ENCODE results near the gene NXT1. TPM values are rescaled to one million over a fixed set of nuclear protein-coding genes. Genes with fewer than 3 reads are reported as not detected.

The NXT1 gene
- total and polyA plus RNA-seq, 10 of the 15 experiments (the other 5 are each of a cell fraction or from before 2014, with no cell fraction given) = 10.2 to 66.7 (median 44.0) TPM

- no peaks in the 10 kb centered on the region for H4K20me1 ChIP-seq (ENCODE audit: control insufficient read depth, insufficient read depth)
Measured at GRCh38 chr20:23365390-23366165, 15.0 kb downstream of the NXT1 start.

GRCh38 chr20:23366384-23366783, 15.8 kb downstream of the NXT1 start:
- ATAC-seq (no peak), DNase-seq (ENCODE audit: low read depth, low spot score) (no peak)
- SMC1A ChIA-PET (ENCODE audit: uncharacterized antibody, unreplicated experiment) = interaction anchor here (1.3 to 2.3 kb wide), 3 partner anchors 8 to 50 kb away, joined by 5 to 7 read pairs (median 6); no protein-coding TSS in a partner anchor
- 0 out of 2 replicates have a peak, but pooled peaks have one; percentile 38 for TF ChIP-seq SIN3A (IDR thresholded peaks at IDR 0.05; ENCODE audit: low read depth, low read length)
- no peak for TF ChIP-seq TBL1XR1 (IDR thresholded peaks at IDR 0.05; ENCODE audit: low read depth, low read length)
- TF ChIP-seq POLR2AphosphoS2 (IDR thresholded peaks at IDR 0.05; ENCODE audit: low read depth, low read length) = no peak
- 0 out of 2 replicates have a peak, but pooled peaks have one; percentile 42 for TF ChIP-seq MTA2 (IDR thresholded peaks at IDR 0.05; ENCODE audit: low read depth)
- TF ChIP-seq SUPT20H (IDR thresholded peaks at IDR 0.05; ENCODE audit: borderline replicate concordance, control insufficient read depth, low read depth, low read length) = no peak
- TF ChIP-seq USF2 (IDR thresholded peaks at IDR 0.05; ENCODE audit: borderline replicate concordance, low read depth, low read length) = peak; percentile 36; the same call in 1 of the 2 replicates
- peak; percentile 74; the same call in 1 of the 2 replicates for TF ChIP-seq SPI1 (IDR thresholded peaks at IDR 0.05; ENCODE audit: borderline replicate concordance, insufficient read depth, low read depth, low read length)
- no peak for TF ChIP-seq GABPA (IDR thresholded peaks at IDR 0.05; ENCODE audit: low read depth)
- peak in 1 of 2 experiments; percentile 49; a peak in 1 of 4 replicates for TF ChIP-seq BHLHE40 (IDR thresholded peaks at IDR 0.05; ENCODE audit: borderline replicate concordance in 1 of 2, low read depth in 2 of 2, low read length in 1 of 2)
- TF ChIP-seq ATF2 (IDR thresholded peaks at IDR 0.05; ENCODE audit: low read length) = peak; percentile 66; the same call in 1 of the 2 replicates
- TF ChIP-seq SUZ12 (IDR thresholded peaks at IDR 0.05; ENCODE audit: unreplicated experiment) = no peak

More at GRCh38 chr20:23365390-23366165, 15.0 kb downstream of the NXT1 start:
- Histone ChIP-seq H3K4me3 (0 out of 2 replicates have a peak overlapping the region, but pooled peaks have one; percentile 16), H3K79me2 (ENCODE audit: control insufficient read depth, insufficient read depth, low read length) (peaks cover 57% of the 10 kb centered on the region), H3K36me3 (ENCODE audit: control insufficient read depth in 2 of 2, insufficient read depth in 2 of 2, low read length in 1 of 2) (peaks cover 7 to 14% of the 10 kb centered on the region in 2 experiments), H3K9ac (ENCODE audit: control insufficient read depth, insufficient read depth, low read length) (no peak overlapping the region), H3K9me3 (replicated peaks; ENCODE audit: control insufficient read depth, insufficient read depth, low read length) (no peaks in the 10 kb centered on the region), H3K27ac (ENCODE audit: control insufficient read depth, insufficient read depth) (no peak overlapping the region), H3K27me3 (replicated peaks in 1 of 2; ENCODE audit: control insufficient read depth in 2 of 2, insufficient read depth in 2 of 2, low read length in 1 of 2) (no peaks in the 10 kb centered on the region), H3K4me2 (ENCODE audit: control insufficient read depth, insufficient read depth) (peak overlapping the region; percentile 66; the same call in 1 of the 2 replicates), H3K4me1 (ENCODE audit: control insufficient read depth, insufficient read depth, low read length) (peaks cover 23% of the 10 kb centered on the region), H2AFZ (ENCODE audit: control insufficient read depth, low read depth, low read length) (no peak overlapping the region)
- FAIRE-seq = no peak
- TF ChIP-seq POLR2A (IDR thresholded peaks at IDR 0.05; ENCODE audit: low read depth, low read length) (peak; percentile 43), YBX1 (IDR thresholded peaks at IDR 0.05) (no peak)
- intact Hi-C loops (cut with micrococcal nuclease; ENCODE audit: unreplicated experiment) = no loop called here
- SMC1A ChIA-PET (ENCODE audit: uncharacterized antibody, unreplicated experiment) = interaction anchor here (2.3 kb wide), 1 partner anchor 51 kb away, joined by 6 read pairs; no protein-coding TSS in a partner anchor
- no peak for ATAC-seq
- no TSS peak for BruUV-seq (replicated peaks)
- CTCF ChIA-PET = interaction anchor here (2.7 kb wide), 1 partner anchor 15 kb away, joined by 11 read pairs; the partner anchor contains the start of gene NXT1
- in situ Hi-C loops (cut with MboI) = loop anchor here (25.0 kb wide), 2 partner anchors 1697 to 1897 kb away; partner anchors contain the start of gene ACSS1
- no peak for DNase-seq (ENCODE audit: low read depth, low spot score)
- 97% methylated on average over 49 of the region's 65 CpGs for WGBS (ENCODE audit: insufficient coverage, insufficient replicate concordance, low lambda C conversion rate, missing lambda C conversion rate)
- POLR2A ChIA-PET = interaction anchor here (1.0 kb wide), 1 partner anchor 48 kb away, joined by 3 read pairs; no protein-coding TSS in a partner anchor
- RAD21 ChIA-PET (ENCODE audit: unreplicated experiment) = no interaction called here

More at GRCh38 chr20:23366384-23366783, 15.8 kb downstream of the NXT1 start:
- Histone ChIP-seq H3K4me1 (ENCODE audit: control insufficient read depth, insufficient read depth, low read length) (peaks cover 16% of the 10 kb centered on the region), H3K36me3 (ENCODE audit: control insufficient read depth in 2 of 2, insufficient read depth in 2 of 2, low read length in 1 of 2) (peaks cover 9 to 22% of the 10 kb centered on the region in 2 experiments), H3K9me3 (replicated peaks; ENCODE audit: control insufficient read depth, insufficient read depth, low read length) (no peaks in the 10 kb centered on the region), H2AFZ (ENCODE audit: control insufficient read depth, low read depth, low read length) (no peak overlapping the region), H3K79me2 (ENCODE audit: control insufficient read depth, insufficient read depth, low read length) (peaks cover 53% of the 10 kb centered on the region), H4K20me1 (ENCODE audit: control insufficient read depth, insufficient read depth) (no peaks in the 10 kb centered on the region), H3K9ac (ENCODE audit: control insufficient read depth, insufficient read depth, low read length) (no peak overlapping the region), H3K27ac (ENCODE audit: control insufficient read depth, insufficient read depth) (no peak overlapping the region), H3K4me2 (ENCODE audit: control insufficient read depth, insufficient read depth) (peak overlapping the region; percentile 66), H3K27me3 (replicated peaks in 1 of 2; ENCODE audit: control insufficient read depth in 2 of 2, insufficient read depth in 2 of 2, low read length in 1 of 2) (no peaks in the 10 kb centered on the region), H3K4me3 (peak overlapping the region; percentile 18; the same call in 1 of the 2 replicates)
- peak; percentile 41 for FAIRE-seq
- ChIA-PET CTCF (interaction anchor here (0.7 kb wide), 1 partner anchor 25 kb away, joined by 3 read pairs; no protein-coding TSS in a partner anchor), POLR2A (interaction anchor here (1.0 kb wide), 2 partner anchors 8 to 40 kb away, joined by 3 to 4 read pairs; no protein-coding TSS in a partner anchor), RAD21 (ENCODE audit: unreplicated experiment) (interaction anchor here (1.2 to 1.8 kb wide), 3 partner anchors 8 to 55 kb away, joined by 4 to 12 read pairs (median 5); partner anchors contain the start of genes NAPB and NXT1)
- in situ Hi-C loops (cut with MboI) (loop anchor here (25.0 kb wide), 2 partner anchors 1696 to 1896 kb away; partner anchors contain the start of gene ACSS1), intact Hi-C loops (cut with micrococcal nuclease; ENCODE audit: unreplicated experiment) (no loop called here)
- 16% methylated on average over 1 of the region's 1 CpG for WGBS (ENCODE audit: insufficient coverage, insufficient replicate concordance, low lambda C conversion rate, missing lambda C conversion rate)
- BruUV-seq (replicated peaks) = no TSS peak

Data from GM12878 (cell line).